Measurements from ENCODE around the gene PPP1R37. TPM values are rescaled to one million over a fixed set of nuclear protein-coding genes. Genes with fewer than 3 reads are reported as not detected.

Gene PPP1R37
- total RNA-seq, 1 experiment from 2014 or later: 45.7 TPM

DNA sequence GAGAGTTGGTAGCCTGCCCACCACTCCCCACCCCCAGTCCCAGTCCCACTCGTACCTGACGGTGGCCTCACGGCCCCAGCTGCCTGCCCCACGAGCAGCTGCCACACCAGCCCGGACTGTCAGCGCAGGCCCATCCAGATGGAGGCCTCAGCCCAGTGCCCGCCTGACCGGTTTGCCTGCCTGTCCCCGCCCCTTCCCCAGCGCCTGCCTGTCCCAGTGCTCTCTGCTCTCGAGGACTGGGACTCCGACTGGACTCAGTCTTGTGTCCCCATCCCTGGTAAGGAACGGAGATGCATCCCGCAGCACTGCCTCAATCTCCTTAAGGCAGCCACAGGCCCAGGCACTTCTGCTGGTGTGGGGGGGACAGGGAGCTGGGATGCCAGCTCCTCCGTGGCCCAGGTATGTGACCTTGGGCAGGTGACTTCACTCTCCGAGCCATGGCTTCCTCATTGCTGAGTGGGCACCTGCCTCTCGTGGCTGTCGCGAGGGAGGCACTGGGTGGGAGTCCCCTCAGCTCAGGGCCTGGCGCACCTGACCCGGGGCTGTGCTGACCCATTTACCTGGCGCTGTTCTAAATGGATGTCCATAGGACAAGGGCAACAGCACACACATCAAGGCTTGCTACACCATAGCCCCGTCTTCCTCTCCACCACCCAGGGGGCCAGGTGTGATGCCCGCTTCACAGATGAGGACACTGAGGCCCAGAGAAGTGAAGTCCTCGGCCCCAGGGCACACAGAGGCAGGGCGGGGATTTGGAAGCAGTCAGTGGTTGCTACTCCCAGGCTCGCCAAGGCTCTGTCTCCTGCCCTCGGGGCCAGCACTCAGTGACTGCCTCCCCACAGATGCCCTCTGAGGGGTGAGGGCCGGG is 68.1 kb downstream of the PPP1R37 start, which contains the start of gene NKPD1:
NKPD1 (minus strand) TSS at position 113 of the 868 bp plus-strand sequence. CDS start 832 bp downstream, outside the sequence.
- DNase-seq: peak; percentile 94
- Mint-ChIP-seq H3K27ac (ENCODE audit: unreplicated experiment) (peak within 1 kb of the TSS; percentile 3), H3K4me1 (ENCODE audit: low read depth, unreplicated experiment) (peaks cover 48% of the 10 kb centered on the region), H3K4me3 (ENCODE audit: low read depth, unreplicated experiment) (peak within 1 kb of the TSS; percentile 36), H3K36me3 (ENCODE audit: insufficient read depth, unreplicated experiment) (peaks cover 64% of the 10 kb centered on the region), H3K9me3 (ENCODE audit: low read depth, unreplicated experiment) (no peaks in the 10 kb centered on the region), H3K27me3 (ENCODE audit: unreplicated experiment) (peaks cover 25% of the 10 kb centered on the region)
- TF ChIP-seq, protein P1, sequence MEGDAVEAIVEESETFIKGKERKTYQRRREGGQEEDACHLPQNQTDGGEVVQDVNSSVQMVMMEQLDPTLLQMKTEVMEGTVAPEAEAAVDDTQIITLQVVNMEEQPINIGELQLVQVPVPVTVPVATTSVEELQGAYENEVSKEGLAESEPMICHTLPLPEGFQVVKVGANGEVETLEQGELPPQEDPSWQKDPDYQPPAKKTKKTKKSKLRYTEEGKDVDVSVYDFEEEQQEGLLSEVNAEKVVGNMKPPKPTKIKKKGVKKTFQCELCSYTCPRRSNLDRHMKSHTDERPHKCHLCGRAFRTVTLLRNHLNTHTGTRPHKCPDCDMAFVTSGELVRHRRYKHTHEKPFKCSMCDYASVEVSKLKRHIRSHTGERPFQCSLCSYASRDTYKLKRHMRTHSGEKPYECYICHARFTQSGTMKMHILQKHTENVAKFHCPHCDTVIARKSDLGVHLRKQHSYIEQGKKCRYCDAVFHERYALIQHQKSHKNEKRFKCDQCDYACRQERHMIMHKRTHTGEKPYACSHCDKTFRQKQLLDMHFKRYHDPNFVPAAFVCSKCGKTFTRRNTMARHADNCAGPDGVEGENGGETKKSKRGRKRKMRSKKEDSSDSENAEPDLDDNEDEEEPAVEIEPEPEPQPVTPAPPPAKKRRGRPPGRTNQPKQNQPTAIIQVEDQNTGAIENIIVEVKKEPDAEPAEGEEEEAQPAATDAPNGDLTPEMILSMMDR (IDR thresholded peaks at IDR 0.05; ENCODE audit: unreplicated experiment): no peak
- no TSS peak for BruUV-seq (replicated peaks)
- intact Hi-C loops (cut with micrococcal nuclease; ENCODE audit: unreplicated experiment): no loop called here
- CTCF ChIA-PET: interaction anchor here (1.1 kb wide), 1 partner anchor 88 kb away, joined by 4 read pairs; no protein-coding TSS in a partner anchor

DNA sequence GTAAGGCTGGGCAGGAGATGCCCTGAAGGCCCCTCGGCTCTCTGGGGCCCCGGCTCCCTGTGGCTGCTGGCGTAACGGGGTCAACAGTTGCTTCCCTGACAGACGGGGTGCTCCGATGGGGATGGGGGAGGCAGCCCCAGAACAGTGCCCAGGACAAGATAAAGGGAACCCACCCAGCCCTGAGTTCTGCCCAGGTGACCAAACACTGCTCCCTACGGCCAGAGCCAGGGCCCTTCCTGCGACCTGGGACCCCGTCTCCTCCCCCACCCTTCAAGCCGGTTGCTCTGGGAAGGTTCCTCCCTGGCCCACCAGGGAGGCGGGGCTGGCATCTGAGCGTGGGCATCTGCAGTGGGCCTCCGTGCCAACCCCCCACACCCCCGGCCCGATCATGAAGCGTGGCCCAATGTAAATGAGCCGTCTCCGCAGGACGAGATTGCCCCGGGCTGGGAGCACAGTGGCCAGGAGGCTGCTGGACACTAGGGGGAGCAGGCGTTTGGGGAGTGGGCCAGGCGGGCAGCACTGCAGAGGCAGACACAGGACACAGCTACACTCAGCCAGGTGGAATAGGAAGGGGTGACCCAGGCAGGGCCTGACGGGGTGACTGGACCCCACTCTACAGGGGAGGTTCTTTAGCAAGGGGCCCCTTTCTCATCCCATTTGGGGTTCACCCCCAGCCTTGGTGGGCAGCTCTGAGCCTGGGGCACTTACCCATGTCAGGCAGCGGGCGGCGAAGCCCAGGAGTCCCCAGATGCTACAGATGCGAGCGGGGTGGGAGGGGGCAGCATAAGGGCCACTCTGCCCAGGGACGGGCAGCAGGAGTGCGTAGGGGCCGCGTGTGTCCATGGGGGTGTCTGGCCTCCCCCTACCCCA is 69.0 kb downstream of the PPP1R37 start:
- H3K9me3 Mint-ChIP-seq (ENCODE audit: low read depth, unreplicated experiment): no peaks in the 10 kb centered on the region
- DNase-seq: peak; percentile 73
- BruUV-seq (replicated peaks): no TSS peak
- TF ChIP-seq, protein P1 (IDR thresholded peaks at IDR 0.05; ENCODE audit: unreplicated experiment): peak; percentile 61
- intact Hi-C loops (cut with micrococcal nuclease; ENCODE audit: unreplicated experiment): no loop called here
- H3K4me3 Mint-ChIP-seq (ENCODE audit: low read depth, unreplicated experiment): peak overlapping the region; percentile 36
- H3K4me1 Mint-ChIP-seq (ENCODE audit: low read depth, unreplicated experiment): peaks cover 40% of the 10 kb centered on the region
- CTCF ChIA-PET: interaction anchor here (0.6 to 1.1 kb wide), 2 partner anchors 13 to 16 kb away, joined by 3 to 6 read pairs; partner anchors contain the start of genes BLOC1S3 and TRAPPC6A
- peaks cover 19% of the 10 kb centered on the region for H3K27me3 Mint-ChIP-seq (ENCODE audit: unreplicated experiment)
- H3K27ac Mint-ChIP-seq (ENCODE audit: unreplicated experiment): peak overlapping the region; percentile 3
- H3K36me3 Mint-ChIP-seq (ENCODE audit: insufficient read depth, unreplicated experiment): peaks cover 62% of the 10 kb centered on the region

DNA sequence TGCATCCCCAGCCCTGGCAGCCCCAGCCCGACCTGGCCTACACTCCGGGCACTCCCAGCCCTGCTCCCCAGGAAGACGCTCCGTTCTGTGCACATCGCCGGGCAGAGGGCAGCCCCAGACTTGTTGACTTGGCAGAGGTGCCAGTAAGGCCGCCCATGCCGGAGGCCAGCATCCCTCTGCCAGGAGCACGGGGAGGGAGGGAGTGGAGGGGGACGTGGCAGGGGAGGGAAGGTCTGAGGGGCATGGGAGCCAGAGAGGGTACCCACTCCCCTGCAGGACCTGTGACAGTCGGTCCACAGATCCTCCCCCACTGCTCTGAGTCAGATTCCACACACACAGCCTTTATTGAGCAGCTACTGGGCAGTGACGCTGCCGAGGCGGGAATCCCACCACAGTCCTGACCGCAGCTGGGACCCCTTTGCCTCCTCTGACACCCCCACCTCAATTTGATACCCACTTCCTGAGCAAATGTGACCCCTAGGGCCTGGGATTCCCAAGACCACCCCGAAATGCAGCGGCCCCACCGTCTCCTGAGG is 69.7 kb downstream of the PPP1R37 start:
- peaks cover 33% of the 10 kb centered on the region for H3K4me1 Mint-ChIP-seq (ENCODE audit: low read depth, unreplicated experiment)
- no peak for DNase-seq
- no peak overlapping the region for H3K27ac Mint-ChIP-seq (ENCODE audit: unreplicated experiment)
- no peak overlapping the region for H3K4me3 Mint-ChIP-seq (ENCODE audit: low read depth, unreplicated experiment)
- BruUV-seq (replicated peaks): no TSS peak
- peaks cover 12% of the 10 kb centered on the region for H3K27me3 Mint-ChIP-seq (ENCODE audit: unreplicated experiment)
- peaks cover 60% of the 10 kb centered on the region for H3K36me3 Mint-ChIP-seq (ENCODE audit: insufficient read depth, unreplicated experiment)
- H3K9me3 Mint-ChIP-seq (ENCODE audit: low read depth, unreplicated experiment): no peaks in the 10 kb centered on the region
- CTCF ChIA-PET: interaction anchor here (0.6 to 1.1 kb wide), 2 partner anchors 14 to 16 kb away, joined by 3 to 6 read pairs; partner anchors contain the start of genes BLOC1S3 and TRAPPC6A
- intact Hi-C loops (cut with micrococcal nuclease; ENCODE audit: unreplicated experiment): no loop called here
- TF ChIP-seq, protein P1 (IDR thresholded peaks at IDR 0.05; ENCODE audit: unreplicated experiment): no peak

DNA sequence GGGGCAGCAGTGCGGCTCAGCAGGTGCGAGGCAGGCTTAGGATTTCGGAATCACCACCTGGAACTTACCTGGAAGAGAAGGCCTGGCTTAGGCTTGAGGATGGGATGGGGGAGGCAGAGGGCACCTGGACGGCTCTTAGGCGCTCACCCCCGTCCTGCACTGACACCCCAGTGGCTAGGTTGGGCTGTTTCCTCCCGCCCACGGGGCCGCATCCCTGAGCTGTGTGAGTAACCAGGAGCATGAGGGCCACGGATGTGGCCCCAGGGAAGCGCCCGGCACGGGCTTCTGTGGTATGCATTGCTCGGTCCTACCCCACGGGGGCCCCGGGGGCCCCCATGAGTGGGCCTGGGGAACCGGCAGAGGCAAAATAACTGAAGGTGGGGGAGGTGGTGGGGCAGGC is 70.2 kb downstream of the PPP1R37 start:
- CTCF ChIA-PET: no interaction called here
- Mint-ChIP-seq H3K27me3 (ENCODE audit: unreplicated experiment) (peaks cover 8% of the 10 kb centered on the region), H3K4me1 (ENCODE audit: low read depth, unreplicated experiment) (peaks cover 33% of the 10 kb centered on the region), H3K36me3 (ENCODE audit: insufficient read depth, unreplicated experiment) (peaks cover 57% of the 10 kb centered on the region), H3K9me3 (ENCODE audit: low read depth, unreplicated experiment) (no peaks in the 10 kb centered on the region), H3K4me3 (ENCODE audit: low read depth, unreplicated experiment) (no peak overlapping the region), H3K27ac (ENCODE audit: unreplicated experiment) (no peak overlapping the region)
- intact Hi-C loops (cut with micrococcal nuclease; ENCODE audit: unreplicated experiment): no loop called here
- TF ChIP-seq, protein P1 (IDR thresholded peaks at IDR 0.05; ENCODE audit: unreplicated experiment): no peak
- no TSS peak for BruUV-seq (replicated peaks)
- no peak for DNase-seq

All from Calu3 (cell line).